ENCODE results near the gene ANKRD12.

The ANKRD12 gene

GRCh38 chr18:9106800-9107584, 29.6 kb upstream of the ANKRD12 start:
- no peak for DNase-seq (ENCODE audit: low spot score)

DNA sequence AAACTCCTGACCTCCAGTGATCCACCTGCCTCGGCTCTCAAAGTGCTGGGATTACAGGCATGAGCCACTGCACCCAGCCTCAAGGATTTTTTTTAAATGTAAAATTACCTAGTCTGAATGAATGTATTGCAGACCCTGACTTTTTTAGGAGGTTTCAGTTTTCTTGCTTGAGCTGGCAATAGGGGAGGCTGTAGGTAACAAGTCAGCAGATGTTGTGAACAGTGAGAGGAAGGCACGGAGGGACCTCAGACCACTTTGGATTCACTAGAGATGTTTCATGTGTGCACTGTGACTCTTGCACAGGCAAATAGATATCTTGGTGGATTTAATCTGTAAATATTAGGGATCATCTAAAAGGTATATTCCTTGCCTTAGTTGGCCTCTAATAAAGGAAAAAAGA, 27.7 kb upstream of the ANKRD12 start:
- no peak for DNase-seq (ENCODE audit: low spot score)

DNA sequence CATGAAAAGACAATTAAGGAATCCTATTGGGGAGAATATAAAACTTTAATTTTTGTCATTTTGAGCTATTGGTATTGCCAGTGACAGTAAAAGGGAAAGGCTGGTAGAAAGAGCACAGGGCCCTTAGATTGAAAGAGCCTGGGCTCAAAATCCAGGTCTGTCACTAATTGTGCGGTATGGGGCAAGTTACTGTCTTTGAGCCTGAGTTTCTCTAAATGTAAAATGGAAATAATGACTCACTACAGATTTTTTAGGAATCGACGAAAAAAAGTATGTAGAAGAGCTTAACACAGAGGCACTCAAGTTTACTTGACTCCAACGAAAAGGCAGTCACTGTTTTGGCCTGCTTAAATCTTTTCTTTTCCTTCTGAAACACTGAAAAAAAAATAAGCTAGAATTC, 27.1 kb upstream of the ANKRD12 start:
- no peak for DNase-seq (ENCODE audit: low spot score)

DNA sequence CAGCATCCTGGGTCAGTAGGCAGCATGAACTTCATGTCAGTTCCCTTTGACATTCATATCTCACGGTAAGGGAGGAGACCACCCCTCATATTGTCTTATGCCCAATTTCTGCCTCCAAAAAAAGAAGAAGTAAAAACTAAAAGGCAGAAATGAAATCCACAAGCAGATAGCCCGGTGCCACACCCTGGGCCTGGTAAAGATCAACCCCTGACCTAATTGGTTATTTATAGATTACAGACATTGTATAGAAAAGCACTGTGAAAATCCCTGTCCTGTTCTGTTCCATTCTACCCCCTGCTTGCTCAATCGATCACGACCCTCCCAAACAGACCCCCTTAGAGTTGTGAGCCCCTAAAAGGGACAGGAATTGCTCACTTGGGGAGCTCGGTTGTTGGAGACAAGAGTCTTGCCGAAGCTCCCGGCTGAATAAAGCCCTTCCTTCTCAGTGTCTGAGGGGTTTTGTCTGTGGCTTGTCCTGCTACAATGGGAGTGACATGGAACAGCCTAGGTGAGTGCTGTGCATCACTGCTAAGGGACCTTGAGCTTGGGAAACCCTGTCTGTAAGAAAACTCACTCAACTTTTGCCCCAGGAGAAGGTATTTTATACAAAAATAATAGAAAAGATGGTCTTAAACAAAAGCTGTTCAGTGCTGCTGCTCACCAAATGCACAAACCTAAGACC, 23.0 kb upstream of the ANKRD12 start:
- DNase-seq (ENCODE audit: low spot score) = no peak

DNA sequence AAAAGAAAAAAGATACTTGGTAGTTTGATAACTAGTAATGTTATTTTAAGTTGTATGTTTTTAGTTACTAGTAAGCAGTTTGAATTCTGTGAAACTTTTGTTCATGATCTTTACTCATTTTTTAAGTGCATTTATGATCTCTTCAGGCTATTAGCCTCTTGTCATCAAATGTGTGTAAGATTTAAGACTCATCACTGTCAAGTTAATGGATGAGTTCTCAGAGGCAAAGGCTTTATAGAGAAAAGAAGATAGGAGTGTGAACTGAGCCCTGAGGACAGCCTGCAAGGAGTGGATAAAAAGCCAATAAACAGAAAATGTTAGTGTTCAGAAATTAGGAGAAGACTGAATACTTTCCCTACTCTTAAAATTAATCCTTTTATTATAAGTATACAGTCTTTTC, 20.6 kb upstream of the ANKRD12 start:
- no peak for DNase-seq (ENCODE audit: low spot score)

GRCh38 chr18:9117980-9118841, 18.4 kb upstream of the ANKRD12 start:
- DNase-seq (ENCODE audit: low spot score) = peak; percentile 81

DNA sequence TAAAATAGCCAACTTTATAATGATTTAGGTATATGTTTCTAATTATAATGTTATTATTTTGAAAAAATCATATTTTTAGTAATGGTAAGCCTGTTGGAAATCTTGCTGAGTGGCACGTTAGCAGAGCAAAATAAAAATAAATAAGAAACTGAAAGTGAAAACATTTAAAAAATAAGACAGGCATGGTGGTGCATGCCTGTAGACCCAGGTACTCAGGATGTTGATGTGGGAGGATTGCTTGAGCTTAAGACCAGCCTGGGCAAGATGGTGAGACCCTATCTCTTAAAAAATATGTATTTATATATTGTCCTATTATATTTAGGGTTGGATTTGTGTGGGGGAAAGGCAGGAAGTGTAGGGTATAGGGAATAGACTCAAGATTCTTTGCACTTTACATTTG, 15.8 kb upstream of the ANKRD12 start:
- no peak for DNase-seq (ENCODE audit: low spot score)

DNA sequence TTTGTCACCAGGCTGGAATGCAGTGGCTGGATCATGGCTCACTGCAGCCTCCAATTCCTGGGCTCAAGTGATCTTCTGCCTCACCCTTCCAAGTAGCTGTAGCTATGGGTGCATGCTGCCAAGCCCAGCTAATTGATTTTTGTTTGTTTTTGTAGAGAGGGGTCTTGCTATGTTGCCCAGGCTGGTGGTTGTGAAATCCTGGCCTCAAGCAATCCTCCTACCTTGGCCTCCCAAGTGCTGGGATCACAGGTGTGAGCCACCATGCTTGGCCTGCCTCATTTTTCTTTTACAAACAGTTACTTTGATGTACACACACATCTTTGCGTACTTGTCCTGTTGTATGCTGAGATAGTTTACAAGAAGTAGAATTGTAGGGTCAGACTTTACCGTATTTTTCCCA, 13.1 kb upstream of the ANKRD12 start:
- no peak for DNase-seq (ENCODE audit: low spot score)

DNA sequence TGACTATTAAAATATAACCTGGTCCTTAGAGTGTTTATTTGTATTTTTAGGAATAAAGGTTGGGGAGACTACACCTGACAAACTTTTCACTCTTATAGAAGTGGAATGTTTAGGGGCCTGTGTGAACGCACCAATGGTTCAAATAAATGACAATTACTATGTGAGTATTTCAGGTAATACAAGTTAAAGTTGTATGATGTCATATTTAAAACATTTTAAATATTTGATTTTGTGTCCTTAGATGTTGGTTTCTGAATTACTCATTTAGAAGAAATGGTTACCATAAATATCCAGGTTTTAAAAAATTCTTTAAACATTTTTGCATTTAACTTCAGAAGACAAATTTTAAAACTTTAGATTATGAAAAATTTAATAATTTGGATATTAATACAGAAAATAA, 11.8 kb upstream of the ANKRD12 start:
- DNase-seq (ENCODE audit: low spot score) = no peak

- no peak for DNase-seq (ENCODE audit: low spot score)
Measured at GRCh38 chr18:9126337-9126736, 10.2 kb upstream of the ANKRD12 start.

DNA sequence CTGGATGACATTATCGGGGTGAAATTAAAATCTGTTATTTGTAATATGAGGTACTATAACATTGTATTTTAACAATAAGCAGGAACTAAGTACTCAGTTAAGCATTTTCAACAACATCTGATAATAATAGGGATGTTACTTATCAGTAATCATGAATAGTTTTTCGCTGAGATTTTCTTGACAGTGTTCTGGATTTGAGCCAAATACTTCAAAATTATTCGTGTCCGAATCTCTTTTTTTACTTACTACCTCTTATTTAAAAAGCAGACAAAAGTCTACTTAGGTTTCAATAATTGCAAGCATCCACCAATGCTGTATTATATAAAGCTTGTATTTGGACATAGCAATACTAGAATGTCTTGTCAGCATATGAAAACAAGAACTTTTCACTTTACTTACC, 6.4 kb upstream of the ANKRD12 start:
- no peak for DNase-seq (ENCODE audit: low spot score)

DNA sequence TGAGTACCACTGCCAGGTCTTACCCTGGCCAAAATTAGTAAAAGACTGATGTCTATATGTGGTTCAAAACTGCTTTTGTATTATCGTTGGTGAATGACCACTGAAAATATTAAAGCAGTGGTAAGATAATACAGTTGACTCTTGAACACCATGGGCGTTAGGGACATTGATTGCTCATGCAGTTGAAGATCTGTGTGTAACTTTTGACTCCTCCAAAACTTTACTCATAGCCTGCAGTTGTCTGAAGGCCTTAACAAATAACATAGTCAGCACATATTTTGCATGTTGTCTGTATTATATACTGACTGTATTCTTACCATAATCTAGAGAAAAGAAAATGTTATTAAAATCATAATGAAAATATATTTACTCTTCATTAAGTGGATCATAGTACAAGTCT, 5.8 kb upstream of the ANKRD12 start:
- DNase-seq (ENCODE audit: low spot score) = no peak

DNA sequence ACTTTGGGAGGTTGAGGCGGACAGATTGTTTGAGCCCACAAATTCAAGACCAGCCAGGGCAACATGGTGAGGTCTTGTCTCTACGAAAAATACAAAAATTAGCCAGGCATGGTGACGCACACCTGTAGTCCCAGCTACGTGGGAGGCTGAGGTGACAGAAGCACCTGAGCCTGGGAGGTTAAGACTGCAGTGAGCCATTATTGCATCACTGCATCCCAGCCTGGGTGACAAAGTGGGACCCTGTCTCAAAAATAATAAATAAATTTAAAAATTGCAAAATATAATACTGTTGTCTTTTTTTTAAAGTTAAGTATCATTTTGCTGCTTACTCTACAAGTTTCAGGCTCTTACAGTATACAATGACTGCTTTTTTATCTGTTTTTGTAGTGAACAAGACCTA, 4.0 kb upstream of the ANKRD12 start:
- no peak for DNase-seq (ENCODE audit: low spot score)

- DNase-seq (ENCODE audit: low spot score) = no peak
Measured at GRCh38 chr18:9133225-9133624, 3.4 kb upstream of the ANKRD12 start.

GRCh38 chr18:9135081-9135911, 1.3 kb upstream of the ANKRD12 start:
- DNase-seq (ENCODE audit: low spot score) = no peak

DNA sequence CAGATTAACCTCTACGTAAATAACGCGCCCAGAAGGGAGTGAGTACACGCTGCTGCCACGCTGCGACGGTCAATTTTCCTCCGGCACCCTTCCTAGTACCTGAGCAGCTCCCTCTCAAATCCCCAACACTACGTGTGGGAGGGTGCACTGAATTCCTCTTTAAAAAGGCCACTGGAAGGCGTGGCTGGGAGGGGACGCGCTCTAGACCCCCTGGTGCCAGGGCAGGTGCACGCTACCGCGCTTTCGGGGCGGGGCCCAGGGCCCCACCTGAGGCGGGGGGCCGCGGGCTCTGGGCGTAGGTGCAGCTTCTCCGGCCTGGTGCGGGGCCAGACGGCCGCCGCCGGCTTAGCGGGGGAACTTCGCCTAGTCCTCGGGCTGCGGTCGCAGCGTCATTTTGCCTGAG, 668 bp upstream of the ANKRD12 start:
- DNase-seq (ENCODE audit: low spot score) = peak; percentile 35

- DNase-seq (ENCODE audit: low spot score) = peak; percentile 65
Measured at GRCh38 chr18:9137168-9138066, 836 bp downstream of the ANKRD12 start.

- no peak for DNase-seq (ENCODE audit: low spot score)
Measured at GRCh38 chr18:9139400-9140039, 2.9 kb downstream of the ANKRD12 start.

- peak; percentile 34 for DNase-seq (ENCODE audit: low spot score)
Measured at GRCh38 chr18:9140381-9140780, 3.8 kb downstream of the ANKRD12 start.

- DNase-seq (ENCODE audit: low spot score) = no peak
Measured at GRCh38 chr18:9140984-9141383, 4.4 kb downstream of the ANKRD12 start.

Data from activated CD4-positive, alpha-beta T cell treated with anti-CD3 and anti-CD28 coated beads, Interleukin-2, Interleukin-4, amounts not matched to agents 100 ng/mL and 50 ng/mL, durations not matched to agents 16 hours and 8 hours (primary cell).